Lower leg skin (tissue), 4 donors: ENCODE data around the gene TRIO. TPM values are rescaled to one million over a fixed set of nuclear protein-coding genes. Genes with fewer than 3 reads are reported as not detected.

Experiments used
- DNase-seq, 2 donors: peaks; one replicate each; pipeline ENCODE4 v3.0.0-alpha.2; 2019; ENCODE audit warnings: low spot score in 2 of 2
- H3K4me3 ChIP-seq: fragments of 200-600 bp; sonication (generic); 2 replicates; pipeline ENCODE4 v1.5.1; 2017; ENCODE audit warnings: mild to moderate bottlenecking, low read depth; ENCODE audit not compliant: poor library complexity, severe bottlenecking
- CTCF ChIP-seq, 3 donors: fragments of 450-650 bp; IDR thresholded peaks; one replicate each; pipeline ENCODE4 v1.5.1; 2016; ENCODE audit warnings: antibody characterized with exemption in 3 of 3, mild to moderate bottlenecking in 3 of 3, moderate library complexity in 2 of 3
- POLR2A ChIP-seq, 2 donors: fragments of 450-650 bp; IDR thresholded peaks; one replicate each; pipeline ENCODE4 v1.6.1; 2016 to 2017; ENCODE audit warnings: antibody characterized with exemption in 2 of 2, mild to moderate bottlenecking in 1 of 2, moderate library complexity in 1 of 2
- WGBS, 2 donors: methylation state at CpG; one replicate each; pipeline ENCODE4 v1.1.5; 2018; 5-methylcytosine and 5-hydroxymethylcytosine counted together
- intact Hi-C: fragments of 100-400 bp; cut with DNase I; formaldehyde crosslinking; loops from one replicate; pipeline ENCODE4 v1.15.0; 2023; ENCODE audit warnings: low total_unique reads
- total RNA-seq, 4 donors: library from RNA; depleted of rRNA; stranded (reverse); fragments of >200 nt; gene quantifications; one replicate each; pipeline ENCODE4 v1.1.0, GENCODE V29; 2016

The TRIO gene
- total RNA-seq, 4 donors from 2014 or later = 47.8 to 101 (median 64.5) TPM

GRCh38 chr5:14216372-14216771 is 73.2 kb downstream of the TRIO start:
- H3K4me3 ChIP-seq = no peak overlapping the region
- intact Hi-C loops = no loop called here
- WGBS, 2 donors = 84 to 89% methylated on average over 2 of the region's 2 CpGs
- no peak for TF ChIP-seq CTCF (IDR thresholded peaks at IDR 0.05)
- TF ChIP-seq POLR2A (IDR thresholded peaks at IDR 0.05) = no peak
- DNase-seq = no peak

- no peak overlapping the region for H3K4me3 ChIP-seq
- intact Hi-C loops = no loop called here
- no peak for TF ChIP-seq CTCF (IDR thresholded peaks at IDR 0.05)
- TF ChIP-seq POLR2A (IDR thresholded peaks at IDR 0.05) = no peak
- no peak for DNase-seq
- WGBS, 2 donors = 94 to 97% methylated on average over 7 of the region's 7 CpGs
Observed at GRCh38 chr5:14216902-14217301, 73.8 kb downstream of the TRIO start.

- TF ChIP-seq POLR2A (IDR thresholded peaks at IDR 0.05) (no peak), CTCF (IDR thresholded peaks at IDR 0.05) (no peak)
- no peak overlapping the region for H3K4me3 ChIP-seq
- intact Hi-C loops = no loop called here
- 69 to 72% methylated on average over 4 of the region's 4 CpGs for WGBS, 2 donors
- DNase-seq = no peak
Observed at GRCh38 chr5:14217587-14217986, 74.4 kb downstream of the TRIO start.

- no peak overlapping the region for H3K4me3 ChIP-seq
- no peak for DNase-seq
- 87 to 88% methylated on average over 3 of the region's 3 CpGs for WGBS, 2 donors
- no peak for TF ChIP-seq CTCF (IDR thresholded peaks at IDR 0.05)
- no peak for TF ChIP-seq POLR2A (IDR thresholded peaks at IDR 0.05)
- intact Hi-C loops = no loop called here
Observed at GRCh38 chr5:14218011-14218410, 74.9 kb downstream of the TRIO start.

GRCh38 chr5:14218480-14218879 is 75.3 kb downstream of the TRIO start:
- TF ChIP-seq POLR2A (IDR thresholded peaks at IDR 0.05) (no peak), CTCF (IDR thresholded peaks at IDR 0.05) (no peak)
- intact Hi-C loops = no loop called here
- no peak overlapping the region for H3K4me3 ChIP-seq
- DNase-seq = no peak
- 83% methylated on average over 6 of the region's 6 CpGs for WGBS, 2 donors

- no peak overlapping the region for H3K4me3 ChIP-seq
- WGBS, 2 donors = 75 to 78% methylated on average over 10 of the region's 10 CpGs
- TF ChIP-seq POLR2A (IDR thresholded peaks at IDR 0.05) = no peak
- no peak for TF ChIP-seq CTCF (IDR thresholded peaks at IDR 0.05)
- intact Hi-C loops = no loop called here
- no peak for DNase-seq
Observed at GRCh38 chr5:14218897-14219573, 75.9 kb downstream of the TRIO start.
